Placental epithelial cell (primary cell): Measurements from ENCODE around the gene CNTN2. TPM values are rescaled to one million over a fixed set of nuclear protein-coding genes. Genes with fewer than 3 reads are reported as not detected.

Experiments used
- total RNA-seq: library from RNA; depleted of rRNA; stranded (reverse); fragments of >200 nt; gene quantifications from 2 replicates; pipeline ENCODE4 v1.2.3, GENCODE V29; 2012

Gene CNTN2, protein sequence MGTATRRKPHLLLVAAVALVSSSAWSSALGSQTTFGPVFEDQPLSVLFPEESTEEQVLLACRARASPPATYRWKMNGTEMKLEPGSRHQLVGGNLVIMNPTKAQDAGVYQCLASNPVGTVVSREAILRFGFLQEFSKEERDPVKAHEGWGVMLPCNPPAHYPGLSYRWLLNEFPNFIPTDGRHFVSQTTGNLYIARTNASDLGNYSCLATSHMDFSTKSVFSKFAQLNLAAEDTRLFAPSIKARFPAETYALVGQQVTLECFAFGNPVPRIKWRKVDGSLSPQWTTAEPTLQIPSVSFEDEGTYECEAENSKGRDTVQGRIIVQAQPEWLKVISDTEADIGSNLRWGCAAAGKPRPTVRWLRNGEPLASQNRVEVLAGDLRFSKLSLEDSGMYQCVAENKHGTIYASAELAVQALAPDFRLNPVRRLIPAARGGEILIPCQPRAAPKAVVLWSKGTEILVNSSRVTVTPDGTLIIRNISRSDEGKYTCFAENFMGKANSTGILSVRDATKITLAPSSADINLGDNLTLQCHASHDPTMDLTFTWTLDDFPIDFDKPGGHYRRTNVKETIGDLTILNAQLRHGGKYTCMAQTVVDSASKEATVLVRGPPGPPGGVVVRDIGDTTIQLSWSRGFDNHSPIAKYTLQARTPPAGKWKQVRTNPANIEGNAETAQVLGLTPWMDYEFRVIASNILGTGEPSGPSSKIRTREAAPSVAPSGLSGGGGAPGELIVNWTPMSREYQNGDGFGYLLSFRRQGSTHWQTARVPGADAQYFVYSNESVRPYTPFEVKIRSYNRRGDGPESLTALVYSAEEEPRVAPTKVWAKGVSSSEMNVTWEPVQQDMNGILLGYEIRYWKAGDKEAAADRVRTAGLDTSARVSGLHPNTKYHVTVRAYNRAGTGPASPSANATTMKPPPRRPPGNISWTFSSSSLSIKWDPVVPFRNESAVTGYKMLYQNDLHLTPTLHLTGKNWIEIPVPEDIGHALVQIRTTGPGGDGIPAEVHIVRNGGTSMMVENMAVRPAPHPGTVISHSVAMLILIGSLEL
- total RNA-seq = under 0.01 TPM in 1 of 2 replicates, not detected in the other

DNA sequence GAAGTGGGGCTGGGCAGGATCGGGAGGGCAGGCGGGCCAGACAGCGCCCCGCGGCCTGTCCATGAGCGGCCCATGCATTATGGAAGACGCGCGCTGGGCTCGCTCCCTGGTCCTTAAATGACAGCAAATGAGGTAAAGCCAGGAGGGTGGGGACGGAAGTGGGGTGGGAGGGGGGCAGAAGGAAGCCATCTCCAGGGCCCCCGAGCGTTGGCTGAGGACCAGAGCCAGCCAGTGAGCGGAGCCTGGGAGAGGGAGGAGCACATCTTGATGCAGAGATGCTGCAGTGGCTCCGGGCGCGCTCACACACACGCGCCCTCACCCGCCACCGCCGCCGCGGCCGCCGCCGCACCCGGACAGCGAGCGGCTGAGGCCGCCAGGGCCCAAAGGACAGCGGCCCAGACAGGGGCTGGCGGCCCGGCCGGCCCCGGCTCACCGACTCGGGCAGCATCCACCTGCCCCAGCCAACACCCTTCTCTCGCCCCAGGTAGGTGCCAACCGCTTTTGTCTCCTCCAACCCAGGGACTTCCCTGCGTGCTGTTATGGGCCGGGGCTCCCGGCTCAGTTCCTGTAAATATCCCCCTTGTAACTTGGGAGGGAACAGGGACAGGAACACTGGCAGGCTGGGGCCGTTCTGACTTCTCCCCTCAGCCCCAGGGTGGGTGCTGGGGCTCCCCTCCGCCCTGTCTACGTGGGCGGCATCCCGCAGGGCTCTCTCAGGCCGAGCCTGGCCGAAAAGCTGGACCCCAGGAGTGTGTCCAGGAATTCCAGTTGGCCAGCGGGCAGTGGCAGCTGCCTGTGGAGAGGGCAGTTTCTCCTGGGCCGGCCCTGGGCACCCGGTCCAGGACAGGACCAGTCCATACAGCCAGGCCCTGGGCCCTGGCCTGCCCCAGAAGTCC lies at the start of gene CNTN2:
CNTN2 (plus strand) TSS at position 302 of the 896 bp plus-strand sequence. CDS start 9,974 bp downstream, outside the sequence.

DNA sequence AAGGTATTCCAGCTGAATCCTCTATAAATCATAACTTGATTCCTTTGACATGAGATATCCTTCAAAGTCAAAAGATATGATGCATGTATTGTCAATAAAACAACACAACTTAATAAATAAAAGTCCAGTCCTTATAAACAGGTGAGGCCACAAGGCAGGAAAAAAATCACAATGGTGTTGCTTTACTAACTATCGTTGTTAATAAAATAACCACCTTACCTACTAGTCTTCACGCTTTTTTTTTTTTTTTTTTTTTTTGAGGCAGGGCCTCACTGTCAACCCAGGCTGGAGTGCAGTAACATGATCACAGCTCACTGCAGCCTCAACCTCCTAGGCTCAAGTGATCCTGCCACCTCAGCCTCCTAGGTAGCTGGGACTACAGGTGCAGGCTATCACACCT lies 41.3 kb downstream of the CNTN2 start, which contains the start of gene TMEM81:
TMEM81 (minus strand) TSS at position 101 of the 400 bp plus-strand sequence. CDS start 140 bp downstream, outside the sequence.

DNA sequence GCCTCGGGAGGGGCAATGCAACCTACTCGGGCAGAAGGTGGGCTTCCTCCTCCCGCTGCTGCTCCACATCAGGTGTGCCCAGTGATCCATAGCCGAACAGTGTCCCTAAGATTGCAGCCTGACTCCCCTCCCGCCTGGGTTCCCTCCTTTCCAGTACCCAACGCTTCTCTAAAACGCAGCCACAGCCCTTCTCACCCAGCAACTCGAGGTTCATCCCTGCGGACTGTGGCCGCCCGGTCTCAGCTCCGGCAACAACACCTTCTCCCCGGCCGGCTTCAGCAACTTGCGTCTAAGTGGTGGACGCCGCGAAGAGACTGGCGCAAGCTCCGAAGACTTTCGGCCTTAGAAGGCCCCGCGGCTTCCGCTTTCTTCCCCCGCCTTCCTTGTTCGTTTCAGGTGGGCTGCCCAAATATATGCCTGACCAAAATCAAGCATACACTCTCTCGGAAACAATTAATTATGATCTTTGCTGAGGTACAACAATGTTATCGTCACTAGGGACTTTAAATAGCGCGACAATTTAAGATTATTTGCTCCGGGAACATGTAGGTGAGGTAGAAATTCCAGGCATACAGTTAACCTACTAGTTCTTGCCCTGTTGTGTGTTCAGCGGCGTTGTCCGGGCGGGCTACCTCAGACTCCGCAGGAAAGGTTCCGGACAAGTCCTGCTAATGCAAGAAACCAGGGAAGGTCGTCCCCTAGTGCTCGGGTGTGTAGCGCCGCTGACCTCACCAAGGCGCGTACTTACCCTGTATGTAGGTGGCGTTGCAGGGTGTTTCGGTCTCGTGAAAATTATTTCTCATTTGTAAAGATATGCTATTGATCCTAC lies 78.9 kb downstream of the CNTN2 start, which contains the start of gene RBBP5:
RBBP5 (minus strand) TSS at position 319 of the 829 bp plus-strand sequence; CDS start at position 214, 105 bp downstream.

Other genes starting within 250 kb of the CNTN2 start
- gene NFASC, start 172.3 kb upstream of the CNTN2 start, total RNA-seq = under 0.01 TPM in 2 replicates
- 0.65 and 1.6 TPM in 2 replicates for gene TMEM81, start 41.2 kb downstream of the CNTN2 start, total RNA-seq
- gene RBBP5, start 78.8 kb downstream of the CNTN2 start, total RNA-seq = 9.0 and 12.4 TPM in 2 replicates
- 9.8 and 10.4 TPM in 2 replicates for gene DSTYK, start 168.5 kb downstream of the CNTN2 start, total RNA-seq
- under 0.01 and 1.1 TPM in 2 replicates for gene TMCC2, start 184.7 kb downstream of the CNTN2 start, total RNA-seq